Nephron progenitor cell (in vitro differentiated cells): ENCODE measurements around the gene CTNNA2.

ENCODE experiments used
- DNase-seq: peaks from one replicate; pipeline ENCODE4 v3.0.0; 2021
- H3K27ac Mint-ChIP-seq: 2 replicates; pipeline ENCODE4 v1.8.0; 2021; ENCODE audit warnings: mild to moderate bottlenecking, moderate library complexity, mixed read lengths
- H3K27me3 Mint-ChIP-seq: 2 replicates; pipeline ENCODE4 v1.8.0; 2021; ENCODE audit warnings: mild to moderate bottlenecking, low read depth, mixed read lengths; ENCODE audit not compliant: poor library complexity
- H3K36me3 Mint-ChIP-seq: 2 replicates; pipeline ENCODE4 v1.8.0; 2021; ENCODE audit warnings: low read depth, mixed read lengths
- H3K4me1 Mint-ChIP-seq: 2 replicates; pipeline ENCODE4 v1.8.0; 2021; ENCODE audit warnings: mixed read lengths
- H3K4me3 Mint-ChIP-seq: 2 replicates; pipeline ENCODE4 v1.8.0; 2021; ENCODE audit warnings: mild to moderate bottlenecking, moderate library complexity, mixed read lengths
- H3K9me3 Mint-ChIP-seq: 2 replicates; pipeline ENCODE4 v1.8.0; 2021; ENCODE audit warnings: mild to moderate bottlenecking, moderate library complexity, mixed read lengths
- TF ChIP-seq, protein P1 (sequence below): fragments of 200-600 bp; sonication (generic); IDR thresholded peaks from 2 replicates; pipeline ENCODE4 v1.5.0; 2021; ENCODE audit warnings: antibody characterized with exemption

CTNNA2 gene

GRCh38 chr2:80348078-80348477, 835.2 kb downstream of the CTNNA2 start:
- Mint-ChIP-seq H3K4me3 (no peak overlapping the region), H3K27ac (no peak overlapping the region), H3K27me3 (peaks cover 4% of the 10 kb centered on the region), H3K9me3 (no peaks in the 10 kb centered on the region), H3K36me3 (no peaks in the 10 kb centered on the region), H3K4me1 (no peaks in the 10 kb centered on the region)
- TF ChIP-seq, protein P1, sequence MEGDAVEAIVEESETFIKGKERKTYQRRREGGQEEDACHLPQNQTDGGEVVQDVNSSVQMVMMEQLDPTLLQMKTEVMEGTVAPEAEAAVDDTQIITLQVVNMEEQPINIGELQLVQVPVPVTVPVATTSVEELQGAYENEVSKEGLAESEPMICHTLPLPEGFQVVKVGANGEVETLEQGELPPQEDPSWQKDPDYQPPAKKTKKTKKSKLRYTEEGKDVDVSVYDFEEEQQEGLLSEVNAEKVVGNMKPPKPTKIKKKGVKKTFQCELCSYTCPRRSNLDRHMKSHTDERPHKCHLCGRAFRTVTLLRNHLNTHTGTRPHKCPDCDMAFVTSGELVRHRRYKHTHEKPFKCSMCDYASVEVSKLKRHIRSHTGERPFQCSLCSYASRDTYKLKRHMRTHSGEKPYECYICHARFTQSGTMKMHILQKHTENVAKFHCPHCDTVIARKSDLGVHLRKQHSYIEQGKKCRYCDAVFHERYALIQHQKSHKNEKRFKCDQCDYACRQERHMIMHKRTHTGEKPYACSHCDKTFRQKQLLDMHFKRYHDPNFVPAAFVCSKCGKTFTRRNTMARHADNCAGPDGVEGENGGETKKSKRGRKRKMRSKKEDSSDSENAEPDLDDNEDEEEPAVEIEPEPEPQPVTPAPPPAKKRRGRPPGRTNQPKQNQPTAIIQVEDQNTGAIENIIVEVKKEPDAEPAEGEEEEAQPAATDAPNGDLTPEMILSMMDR, result no peak
- DNase-seq, result no peak

GRCh38 chr2:80348953-80349352, 836.1 kb downstream of the CTNNA2 start:
- Mint-ChIP-seq H3K4me3 (no peak overlapping the region), H3K4me1 (no peaks in the 10 kb centered on the region), H3K27ac (no peak overlapping the region), H3K36me3 (no peaks in the 10 kb centered on the region), H3K27me3 (peaks cover 5% of the 10 kb centered on the region), H3K9me3 (no peaks in the 10 kb centered on the region)
- DNase-seq, result no peak
- TF ChIP-seq, protein P1, result no peak

DNA sequence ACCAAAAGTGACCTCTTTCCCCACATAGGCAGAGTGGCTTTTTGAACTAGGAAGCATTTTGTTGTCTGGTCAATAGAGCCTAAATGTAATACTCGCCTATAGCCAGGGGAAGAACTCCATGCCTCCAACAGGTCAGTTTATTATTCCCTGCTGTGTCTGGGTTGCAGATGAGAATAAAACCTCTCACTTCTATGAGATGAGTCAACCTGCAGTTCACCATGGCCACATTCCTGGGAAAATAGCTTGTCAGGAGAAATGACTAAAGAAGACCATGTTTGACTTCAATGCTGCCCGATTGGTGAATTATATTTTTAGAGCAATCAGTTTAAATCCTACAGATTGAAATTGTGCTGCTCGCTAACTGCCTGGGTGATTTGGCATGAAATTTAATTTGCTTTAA, 838.4 kb downstream of the CTNNA2 start:
- H3K36me3 Mint-ChIP-seq, result no peaks in the 10 kb centered on the region
- TF ChIP-seq, protein P1, result no peak
- no peaks in the 10 kb centered on the region for H3K9me3 Mint-ChIP-seq
- H3K4me1 Mint-ChIP-seq, result no peaks in the 10 kb centered on the region
- H3K27me3 Mint-ChIP-seq, result peaks cover 7% of the 10 kb centered on the region
- no peak overlapping the region for H3K4me3 Mint-ChIP-seq
- DNase-seq, result no peak
- H3K27ac Mint-ChIP-seq, result no peak overlapping the region

DNA sequence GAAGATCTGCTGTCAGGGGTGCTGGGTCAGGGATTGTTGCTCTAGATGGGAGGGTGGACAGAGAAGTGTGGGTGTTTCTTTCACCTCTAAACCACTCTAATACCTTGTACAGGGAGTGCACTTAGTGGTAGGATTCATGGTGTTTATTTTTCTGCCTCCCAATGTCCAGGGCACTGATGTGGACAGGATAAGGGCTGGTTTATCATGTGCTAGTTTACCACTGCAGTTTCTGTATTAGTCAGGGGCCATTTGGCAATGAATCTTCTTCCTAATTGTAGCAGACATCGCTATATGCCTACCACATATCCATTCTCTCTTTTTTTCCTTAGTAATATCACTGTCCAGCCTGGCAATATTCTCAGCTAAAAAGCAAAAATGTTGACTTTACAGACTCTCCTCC, 842.0 kb downstream of the CTNNA2 start:
- TF ChIP-seq, protein P1, result no peak
- Mint-ChIP-seq H3K27me3 (peaks cover 8% of the 10 kb centered on the region), H3K4me1 (no peaks in the 10 kb centered on the region), H3K9me3 (peaks cover 4% of the 10 kb centered on the region), H3K27ac (no peak overlapping the region), H3K4me3 (no peak overlapping the region), H3K36me3 (peaks cover 5% of the 10 kb centered on the region)
- no peak for DNase-seq

DNA sequence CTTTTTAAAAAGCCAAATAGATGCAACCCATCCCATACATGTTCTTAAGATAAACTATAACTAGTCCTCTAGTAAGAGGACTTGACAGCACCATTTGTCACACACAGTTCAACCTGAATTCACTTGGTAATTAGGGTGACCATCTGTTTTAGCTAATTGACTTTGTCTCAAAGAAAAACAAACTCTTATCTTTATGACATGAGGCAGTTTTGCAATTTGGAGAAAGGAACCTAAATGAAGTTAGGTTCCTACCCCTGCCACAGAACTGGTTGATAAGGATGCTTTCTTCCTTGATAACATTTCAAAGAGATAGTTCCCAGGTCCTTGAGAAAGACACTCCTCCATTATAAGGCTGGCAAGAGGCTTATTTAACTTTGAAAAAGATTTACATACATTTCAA, 849.1 kb downstream of the CTNNA2 start:
- TF ChIP-seq, protein P1, result no peak
- Mint-ChIP-seq H3K27ac (peak overlapping the region; percentile 8), H3K9me3 (peaks cover 4% of the 10 kb centered on the region), H3K4me3 (no peak overlapping the region), H3K27me3 (peaks cover 6% of the 10 kb centered on the region), H3K4me1 (peaks cover 50% of the 10 kb centered on the region), H3K36me3 (peaks cover 5% of the 10 kb centered on the region)
- DNase-seq, result no peak

DNA sequence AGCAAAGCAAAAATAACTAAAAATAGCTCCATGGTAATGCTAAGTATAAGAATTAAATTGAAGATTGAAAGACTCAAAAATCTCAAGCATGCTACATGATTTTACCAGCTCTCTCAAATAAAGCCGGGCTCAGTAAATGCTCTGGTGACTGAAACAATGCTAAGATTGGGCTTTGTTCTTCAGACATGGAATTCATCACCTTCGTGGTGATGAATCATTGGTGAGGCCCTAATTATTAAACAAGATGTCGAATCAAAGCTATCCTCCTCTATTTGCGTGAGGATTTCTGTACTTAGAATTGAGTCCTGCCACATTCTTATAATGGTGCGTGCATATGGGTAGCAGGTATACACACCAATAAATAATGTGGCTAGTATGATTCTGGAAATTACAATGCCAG, 850.5 kb downstream of the CTNNA2 start:
- TF ChIP-seq, protein P1, result no peak
- H3K4me3 Mint-ChIP-seq, result no peak overlapping the region
- peaks cover 9% of the 10 kb centered on the region for H3K27me3 Mint-ChIP-seq
- H3K4me1 Mint-ChIP-seq, result peaks cover 52% of the 10 kb centered on the region
- H3K9me3 Mint-ChIP-seq, result peaks cover 4% of the 10 kb centered on the region
- H3K27ac Mint-ChIP-seq, result no peak overlapping the region
- DNase-seq, result no peak
- peaks cover 5% of the 10 kb centered on the region for H3K36me3 Mint-ChIP-seq
